GM12865 (cell line): Measurements from ENCODE around the gene GABRP.
"Not testable (repeated sequence)": the region's sequence is repeated elsewhere in the genome, so short reads cannot be mapped to it uniquely, and the experiment has no call there.

Source experiments
- DNase-seq: peaks from one replicate; pipeline ENCODE4 v3.0.0; 2010; ENCODE audit warnings: low read depth
- H3K4me3 ChIP-seq: 2 replicates; pipeline ENCODE4 v1.5.1; 2011; ENCODE audit warnings: mild to moderate bottlenecking, low read depth, low read length, control low read depth
- TF ChIP-seq, protein P1 (sequence below): IDR thresholded peaks from 2 replicates; pipeline ENCODE4 v1.5.1; 2011; ENCODE audit warnings: low read length, control low read depth, low read depth, inconsistent platforms; ENCODE audit not compliant: insufficient read depth; ENCODE audit errors: missing control alignments

Gene GABRP

DNA sequence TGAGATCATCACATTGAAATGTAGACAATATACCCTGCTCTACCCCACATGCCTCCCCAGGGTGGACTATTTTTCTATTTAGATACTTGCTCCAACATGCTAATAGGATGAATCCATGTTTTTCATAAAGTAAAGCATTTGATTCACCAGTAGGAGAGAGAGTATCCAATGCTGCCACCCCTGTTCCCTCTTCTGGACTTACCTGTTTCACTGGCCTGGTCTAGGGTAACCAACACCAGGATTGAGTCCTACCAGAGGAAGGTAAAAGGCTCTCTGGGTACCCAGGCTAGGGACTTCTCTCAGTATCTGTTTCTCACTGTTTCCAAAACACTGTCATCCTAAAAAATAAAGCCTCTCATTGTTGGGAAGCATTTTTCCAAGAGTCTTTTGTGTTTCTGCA is 30.2 kb upstream of the GABRP start:
- TF ChIP-seq, protein P1, sequence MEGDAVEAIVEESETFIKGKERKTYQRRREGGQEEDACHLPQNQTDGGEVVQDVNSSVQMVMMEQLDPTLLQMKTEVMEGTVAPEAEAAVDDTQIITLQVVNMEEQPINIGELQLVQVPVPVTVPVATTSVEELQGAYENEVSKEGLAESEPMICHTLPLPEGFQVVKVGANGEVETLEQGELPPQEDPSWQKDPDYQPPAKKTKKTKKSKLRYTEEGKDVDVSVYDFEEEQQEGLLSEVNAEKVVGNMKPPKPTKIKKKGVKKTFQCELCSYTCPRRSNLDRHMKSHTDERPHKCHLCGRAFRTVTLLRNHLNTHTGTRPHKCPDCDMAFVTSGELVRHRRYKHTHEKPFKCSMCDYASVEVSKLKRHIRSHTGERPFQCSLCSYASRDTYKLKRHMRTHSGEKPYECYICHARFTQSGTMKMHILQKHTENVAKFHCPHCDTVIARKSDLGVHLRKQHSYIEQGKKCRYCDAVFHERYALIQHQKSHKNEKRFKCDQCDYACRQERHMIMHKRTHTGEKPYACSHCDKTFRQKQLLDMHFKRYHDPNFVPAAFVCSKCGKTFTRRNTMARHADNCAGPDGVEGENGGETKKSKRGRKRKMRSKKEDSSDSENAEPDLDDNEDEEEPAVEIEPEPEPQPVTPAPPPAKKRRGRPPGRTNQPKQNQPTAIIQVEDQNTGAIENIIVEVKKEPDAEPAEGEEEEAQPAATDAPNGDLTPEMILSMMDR: no peak
- H3K4me3 ChIP-seq: no peak overlapping the region
- no peak for DNase-seq

DNA sequence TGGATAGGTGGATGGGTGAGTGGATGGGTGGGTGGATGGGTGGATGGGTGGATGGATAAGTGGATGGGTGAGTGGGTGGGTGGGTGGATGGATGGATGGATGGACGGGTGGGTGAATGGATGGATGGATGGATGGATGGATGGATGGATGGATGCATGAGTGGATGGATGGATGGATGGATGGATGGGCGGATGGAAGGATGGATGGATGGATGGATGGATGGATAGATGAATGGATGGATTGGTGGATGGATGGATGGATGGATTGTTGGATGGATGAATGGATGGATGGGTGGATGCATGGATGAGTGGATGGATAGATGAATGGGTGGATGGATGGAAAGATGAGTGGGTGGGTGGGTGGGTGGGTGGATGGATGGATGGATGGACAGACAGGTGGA is 29.0 kb upstream of the GABRP start:
- H3K4me3 ChIP-seq, DNase-seq: not testable (repeated sequence)

DNA sequence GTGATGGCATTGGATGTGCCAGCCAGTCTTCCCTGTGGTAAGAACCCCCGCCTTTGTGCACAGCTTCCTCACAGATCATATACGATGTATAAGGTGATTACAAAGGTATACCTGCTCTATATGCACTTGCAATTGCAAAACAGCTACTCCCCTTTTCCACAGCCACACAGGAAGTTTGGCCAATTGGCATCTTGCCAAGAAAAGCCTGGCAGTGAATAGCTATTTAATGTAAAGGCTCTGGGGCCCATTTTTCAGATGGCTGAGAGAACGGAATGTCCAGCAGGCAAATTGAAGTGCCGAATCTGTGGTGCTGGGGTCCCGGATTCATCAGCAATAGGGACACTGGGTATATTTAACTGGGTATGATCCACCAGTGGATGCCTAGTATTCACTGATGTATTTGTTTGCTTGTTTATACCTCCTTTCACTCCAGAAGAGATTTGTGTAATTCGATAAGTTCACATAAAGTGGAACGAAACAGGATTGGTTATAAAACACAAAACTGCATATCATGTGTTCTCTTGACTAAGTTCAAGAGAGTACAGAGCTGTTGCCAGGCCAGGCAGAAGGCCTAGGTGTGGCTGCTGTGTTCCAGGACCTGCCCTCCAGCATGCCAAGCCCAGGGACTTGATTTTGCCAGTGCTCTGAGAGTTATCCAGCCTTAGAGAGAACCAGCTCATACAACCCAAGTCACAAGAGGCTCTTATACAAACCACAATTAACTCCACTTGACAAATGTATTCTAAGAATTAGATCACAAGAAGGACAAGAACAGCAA is 27.7 kb upstream of the GABRP start:
- DNase-seq: no peak
- TF ChIP-seq, protein P1: no peak
- no peak overlapping the region for H3K4me3 ChIP-seq

DNA sequence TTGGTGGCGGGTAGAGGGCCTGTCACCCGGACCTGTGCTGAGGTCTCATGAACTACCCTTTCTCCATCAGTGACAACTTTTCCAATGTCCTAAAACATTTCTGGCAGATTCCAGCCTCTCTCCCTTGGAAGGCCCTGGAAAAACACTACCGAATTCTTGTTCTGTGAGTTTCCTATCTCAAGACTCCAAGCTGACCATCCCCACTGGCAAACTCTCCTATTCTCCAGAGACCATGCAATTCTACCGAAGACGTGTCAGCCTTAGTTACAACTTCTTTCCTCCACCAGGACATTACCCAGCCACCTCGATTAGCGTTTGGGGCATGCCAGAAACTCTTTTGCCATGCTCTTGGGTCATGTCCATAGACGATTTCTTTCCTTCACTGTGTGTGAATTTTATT is 26.8 kb upstream of the GABRP start:
- TF ChIP-seq, protein P1: no peak
- no peak overlapping the region for H3K4me3 ChIP-seq
- DNase-seq: no peak

DNA sequence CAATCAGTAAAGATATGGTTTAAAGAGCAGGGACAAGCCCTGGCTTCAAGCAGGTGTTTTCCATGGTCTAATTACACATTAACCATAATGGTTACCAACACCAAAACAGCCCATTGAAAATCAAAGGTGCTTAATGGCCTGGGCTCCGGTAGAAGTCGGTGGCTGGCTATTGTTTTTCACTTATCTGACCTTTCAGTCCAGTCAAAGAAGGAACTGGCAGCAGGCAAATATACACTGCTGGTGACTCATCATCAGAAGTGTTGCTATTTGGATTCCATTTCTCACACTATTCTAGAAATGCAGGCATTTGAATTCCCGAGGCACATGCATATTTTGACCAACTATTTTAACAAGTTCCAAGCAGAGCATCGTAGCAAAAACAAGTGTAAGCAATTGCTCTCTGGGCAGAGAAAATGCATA is 26.3 kb upstream of the GABRP start:
- no peak for DNase-seq
- TF ChIP-seq, protein P1: no peak
- H3K4me3 ChIP-seq: no peak overlapping the region

DNA sequence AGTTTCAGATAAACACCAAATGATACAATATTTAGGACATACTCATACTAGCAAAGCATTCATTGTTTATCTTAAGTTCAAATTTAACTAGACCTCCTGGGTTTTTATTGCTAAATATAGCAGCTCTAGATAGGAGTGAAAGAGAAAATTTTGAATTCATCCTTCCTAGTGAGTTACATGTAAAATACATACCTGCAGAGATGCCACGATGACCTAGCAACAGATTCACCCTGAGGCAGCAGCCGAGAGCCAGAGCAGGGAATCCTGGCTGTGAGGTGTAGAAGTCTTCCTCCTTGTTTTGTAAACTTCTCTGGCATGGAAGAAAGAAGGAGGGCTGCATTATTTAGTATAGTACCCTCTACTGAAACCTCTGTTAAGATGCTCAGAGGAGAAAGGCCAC is 25.9 kb upstream of the GABRP start:
- TF ChIP-seq, protein P1: no peak
- no peak for DNase-seq

DNA sequence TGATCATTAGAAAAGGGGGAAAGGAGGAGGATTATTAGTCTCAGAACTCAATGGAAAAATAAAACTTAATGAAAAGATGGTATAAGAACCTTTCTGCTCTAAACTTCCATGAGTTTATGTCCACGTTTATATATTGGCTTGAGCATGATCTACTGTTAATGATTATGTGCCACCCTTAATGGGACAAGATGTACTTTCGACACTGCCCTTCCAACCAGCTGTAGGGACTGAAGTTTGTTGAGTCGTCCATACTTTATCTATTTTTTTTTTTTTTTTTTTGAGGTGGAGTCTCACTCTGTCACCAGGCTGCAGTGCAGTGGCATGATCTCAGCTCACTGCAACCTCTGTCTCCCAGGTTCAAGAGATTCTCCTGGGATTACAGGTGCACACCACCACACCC is 25.0 kb upstream of the GABRP start:
- DNase-seq: no peak
- TF ChIP-seq, protein P1: no peak
- H3K4me3 ChIP-seq: no peak overlapping the region

More for the DNA sequence above, 25.9 kb upstream of the GABRP start:
- H3K4me3 ChIP-seq: no peak overlapping the region
